Pancreas (tissue), 10 donors: ENCODE results near the gene SPEM2. TPM values are rescaled to one million over a fixed set of nuclear protein-coding genes. Genes with fewer than 3 reads are reported as not detected.

Experiments
- ATAC-seq, 4 donors: fragments of 200-7000 bp; cut with Tn5 transposase; one replicate each; pipeline versions ENCODE4 v1.8.0 to v1.9.1; 2020; ENCODE audit warnings: mild to moderate bottlenecking in 4 of 4, moderate library complexity in 4 of 4
- DNase-seq, 6 donors: peaks; one replicate each; pipeline ENCODE4 v3.0.0-alpha.2; 2020
- FAIRE-seq: peaks from 2 replicates; lab custom pipeline; 2012; peaks lifted over from hg19 to GRCh38; lab: Jason Lieb, UNC
- H3K27ac ChIP-seq, 4 donors: fragments of 200-600 bp; sonication (generic); 1 replicate in 3 of 4; 2 replicates in 1 of 4; pipeline versions ENCODE4 v1.5.0 to v1.8.0; 2020
- H3K27me3 ChIP-seq, 4 donors: fragments of 200-600 bp; one replicate each; pipeline ENCODE4 v1.8.0; 2021
- H3K36me3 ChIP-seq, 3 donors: fragments of 200-600 bp; sonication (generic) in 1 of 3; one replicate each; pipeline versions ENCODE4 v1.5.0 to v1.8.0; 2020 to 2021
- H3K4me1 ChIP-seq, 3 donors: fragments of 200-600 bp; one replicate each; pipeline ENCODE4 v1.8.0; 2021
- H3K4me3 ChIP-seq, 4 donors: fragments of 200-600 bp; sonication (generic) in 2 of 4; one replicate each; pipeline versions ENCODE4 v1.5.0 to v1.8.0; 2020 to 2021
- H3K9me3 ChIP-seq, 4 donors: fragments of 200-600 bp; one replicate each; pipeline ENCODE4 v1.8.0; 2021
- WGBS, 2 donors: extraction: QIAGEN DNeasy Blood & Tissue Kit; methylation state at CpG; one replicate each; pipeline ENCODE4 v1.1.7; 2013; 5-methylcytosine and 5-hydroxymethylcytosine counted together
- intact Hi-C, 3 donors: fragments of 100-400 bp; cut with DNase I; formaldehyde crosslinking; loops; one replicate each; pipeline versions ENCODE4 v1.11.1 to v1.14.2; 2022
- polyA plus RNA-seq, 2 donors: library from polyadenylated mRNA; stranded (reverse); fragments of 200-250 nt; gene quantifications; one replicate each; pipeline ENCODE4 v1.2.3, GENCODE V29; 2013
- total RNA-seq, 6 donors: library from RNA; stranded (reverse); fragmentation: NEBNext Ultra II Directional in 4 of 6; extraction: Animal tissue kit (Norgen Biotek cat#: 25700) in 4 of 6; gene quantifications; one replicate each; pipeline versions ENCODE4 v1.2.1 to v1.2.4, GENCODE V29; 2021 to 2023
- TF ChIP-seq, protein P1 (sequence below), 4 donors: fragments of 200-600 bp; sonication (generic) in 3 of 4; IDR thresholded peaks; one replicate each; pipeline versions ENCODE4 v1.5.0 to v1.8.0; 2021; ENCODE audit warnings: antibody characterized with exemption in 4 of 4
- donor health status: healthy with polysubstance abuse.
- donor health status: DM: no; HTN: no; CAD: no; lungs with moderate emphysema.
- donor health status: DM: no; HTN: no; CAD: no.
- donor health status: control.
- donor health status: control.
- donor health status: Bipolar disorder and iron deficiency.
- donor health status: DM: yes; HTN: yes; CAD: no.
- donor health status: DM: no; HTN: no; CAD: no.
- donor health status: DM: no; HTN: no; CAD: no.
- donor health status: DM: yes; HTN: yes; CAD: no.

Gene SPEM2
- total and polyA plus RNA-seq, 8 donors = not detected

DNA sequence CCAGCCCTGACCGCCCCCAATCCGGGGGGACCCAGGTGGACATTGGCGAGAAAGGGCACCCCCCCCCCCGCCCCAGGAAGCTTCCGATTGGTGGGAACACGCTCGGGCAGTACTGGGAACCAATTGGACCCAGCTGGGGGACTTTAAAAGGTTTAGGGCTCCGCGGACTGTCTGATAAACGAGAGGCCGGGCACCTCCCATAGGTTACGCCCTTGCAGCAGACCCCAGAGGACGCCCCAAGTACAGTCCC lies 21.8 kb upstream of the SPEM2 start:
- Histone ChIP-seq H3K4me3 (peak overlapping the region; percentile 39 to 69 (median 58)), H3K27ac (peak overlapping the region; percentile 70 to 88 (median 85)), H3K27me3 (no peaks in the 10 kb centered on the region), H3K9me3 (no peaks in the 10 kb centered on the region), H3K4me1 (peaks cover 2 to 10% (median 8%) of the 10 kb centered on the region in 3 donors), H3K36me3 (no peaks in the 10 kb centered on the region)
- TF ChIP-seq, protein P1, sequence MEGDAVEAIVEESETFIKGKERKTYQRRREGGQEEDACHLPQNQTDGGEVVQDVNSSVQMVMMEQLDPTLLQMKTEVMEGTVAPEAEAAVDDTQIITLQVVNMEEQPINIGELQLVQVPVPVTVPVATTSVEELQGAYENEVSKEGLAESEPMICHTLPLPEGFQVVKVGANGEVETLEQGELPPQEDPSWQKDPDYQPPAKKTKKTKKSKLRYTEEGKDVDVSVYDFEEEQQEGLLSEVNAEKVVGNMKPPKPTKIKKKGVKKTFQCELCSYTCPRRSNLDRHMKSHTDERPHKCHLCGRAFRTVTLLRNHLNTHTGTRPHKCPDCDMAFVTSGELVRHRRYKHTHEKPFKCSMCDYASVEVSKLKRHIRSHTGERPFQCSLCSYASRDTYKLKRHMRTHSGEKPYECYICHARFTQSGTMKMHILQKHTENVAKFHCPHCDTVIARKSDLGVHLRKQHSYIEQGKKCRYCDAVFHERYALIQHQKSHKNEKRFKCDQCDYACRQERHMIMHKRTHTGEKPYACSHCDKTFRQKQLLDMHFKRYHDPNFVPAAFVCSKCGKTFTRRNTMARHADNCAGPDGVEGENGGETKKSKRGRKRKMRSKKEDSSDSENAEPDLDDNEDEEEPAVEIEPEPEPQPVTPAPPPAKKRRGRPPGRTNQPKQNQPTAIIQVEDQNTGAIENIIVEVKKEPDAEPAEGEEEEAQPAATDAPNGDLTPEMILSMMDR (IDR thresholded peaks at IDR 0.05) = no peak
- ATAC-seq (peak; percentile 38 to 56 (median 51)), FAIRE-seq (no peak), DNase-seq (no peak)
- intact Hi-C loops = no loop called here
- 0 to 1% methylated on average over 10 to 13 of the region's 13 CpGs for WGBS, 2 donors

DNA sequence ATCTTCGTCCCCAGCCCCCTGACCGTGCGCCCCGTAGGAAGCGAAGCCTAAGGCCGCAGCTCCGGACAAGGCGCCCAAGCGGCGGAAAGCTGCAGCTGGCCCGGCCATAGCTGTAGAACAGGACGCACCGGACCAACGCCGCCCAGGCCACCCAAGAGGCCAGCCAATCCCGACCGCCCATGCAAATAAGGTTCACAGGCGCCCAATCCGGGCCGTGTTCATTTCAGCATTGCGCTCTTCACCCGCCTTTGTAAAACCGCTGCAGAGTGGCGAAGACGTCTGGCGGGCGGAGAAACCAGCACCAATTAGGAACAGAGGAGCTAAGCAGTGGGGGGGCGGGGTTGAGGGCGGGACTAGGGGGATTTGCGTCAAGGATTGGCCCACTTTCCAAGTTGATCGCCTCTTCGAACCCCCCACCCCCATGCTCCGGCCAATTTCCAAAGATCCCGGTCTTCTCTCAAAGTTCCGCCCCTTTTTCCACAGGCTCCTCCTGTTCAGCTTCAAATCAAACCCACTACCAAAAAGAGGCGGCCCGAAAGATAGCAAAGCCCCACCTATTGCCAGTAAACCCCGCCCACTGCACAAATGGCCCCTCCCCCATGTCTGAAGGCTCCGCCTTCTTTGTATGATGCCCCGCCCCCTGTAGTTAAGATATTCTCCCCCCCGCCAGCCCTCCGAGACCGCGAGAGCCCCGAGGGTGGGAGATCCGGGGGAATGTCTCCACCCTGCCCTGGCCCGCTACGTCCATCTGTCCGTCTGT lies 21.3 kb upstream of the SPEM2 start, which contains the start of gene TMEM256:
Gene TMEM256, minus strand, starts transcription at position 121 of the 760 bp plus-strand sequence. Its CDS starts 13 bp downstream, at position 108.
- intact Hi-C loops = no loop called here
- Histone ChIP-seq H3K4me3 (peak within 1 kb of the TSS; percentile 45 to 69 (median 58)), H3K27me3 (no peaks in the 10 kb centered on the region), H3K36me3 (no peaks in the 10 kb centered on the region), H3K9me3 (no peaks in the 10 kb centered on the region), H3K4me1 (peaks cover 2 to 10% (median 8%) of the 10 kb centered on the region in 3 donors), H3K27ac (peak within 1 kb of the TSS; percentile 70 to 88 (median 85))
- WGBS, 2 donors = 0 to 1% methylated on average over 46 to 49 of the region's 49 CpGs
- ATAC-seq (peak; percentile 90 to 95 (median 92)), DNase-seq (peak; percentile 94 to 99 (median 98)), FAIRE-seq (peak; percentile 96)
- TF ChIP-seq, protein P1 (IDR thresholded peaks at IDR 0.05) = no peak

DNA sequence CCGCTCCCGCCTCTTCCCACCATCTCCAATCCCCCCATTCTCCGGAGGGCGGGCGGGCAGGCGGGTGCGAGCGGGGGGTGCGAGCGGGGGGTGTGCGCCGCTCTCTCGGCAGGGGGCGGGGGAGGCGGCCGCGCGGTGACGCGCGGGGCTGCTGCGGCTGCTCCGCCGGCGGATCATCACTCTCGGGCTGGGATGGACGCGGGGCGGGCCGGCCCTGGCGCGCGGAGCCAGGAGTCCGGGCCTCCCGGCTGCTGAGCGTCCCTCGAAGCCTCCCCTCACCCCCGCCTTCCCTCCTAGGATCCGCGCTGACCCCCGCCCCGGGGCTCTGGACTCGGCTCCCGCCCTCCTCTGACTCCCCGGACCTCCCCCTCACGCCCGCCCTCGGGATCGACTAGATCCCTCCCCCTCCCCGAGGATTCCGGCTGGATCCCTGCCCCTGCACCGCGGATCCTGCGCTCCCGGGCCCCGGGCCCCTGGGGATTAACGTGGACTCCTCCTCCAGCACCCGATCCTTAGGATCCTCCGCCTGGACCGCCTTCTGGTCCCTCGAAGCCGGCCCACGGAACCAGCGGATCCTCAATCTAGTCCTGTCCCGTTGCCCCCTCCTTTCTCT lies 20.6 kb upstream of the SPEM2 start:
- ATAC-seq (peak; percentile 32 to 60 (median 44)), FAIRE-seq (no peak), DNase-seq (peak; percentile 55 to 89 (median 72))
- intact Hi-C loops = no loop called here
- WGBS, 2 donors = 0 to 2% methylated on average over 42 to 63 of the region's 65 CpGs
- peak overlapping the region in 2 of 4 donors; percentile 50 to 87 for H3K27ac ChIP-seq
- TF ChIP-seq, protein P1 (IDR thresholded peaks at IDR 0.05) = no peak
- no peaks in the 10 kb centered on the region for H3K9me3 ChIP-seq
- peaks cover 2 to 10% (median 8%) of the 10 kb centered on the region in 3 donors for H3K4me1 ChIP-seq
- peak overlapping the region; percentile 45 to 65 (median 54) for H3K4me3 ChIP-seq
- no peaks in the 10 kb centered on the region for H3K27me3 ChIP-seq
- no peaks in the 10 kb centered on the region for H3K36me3 ChIP-seq

DNA sequence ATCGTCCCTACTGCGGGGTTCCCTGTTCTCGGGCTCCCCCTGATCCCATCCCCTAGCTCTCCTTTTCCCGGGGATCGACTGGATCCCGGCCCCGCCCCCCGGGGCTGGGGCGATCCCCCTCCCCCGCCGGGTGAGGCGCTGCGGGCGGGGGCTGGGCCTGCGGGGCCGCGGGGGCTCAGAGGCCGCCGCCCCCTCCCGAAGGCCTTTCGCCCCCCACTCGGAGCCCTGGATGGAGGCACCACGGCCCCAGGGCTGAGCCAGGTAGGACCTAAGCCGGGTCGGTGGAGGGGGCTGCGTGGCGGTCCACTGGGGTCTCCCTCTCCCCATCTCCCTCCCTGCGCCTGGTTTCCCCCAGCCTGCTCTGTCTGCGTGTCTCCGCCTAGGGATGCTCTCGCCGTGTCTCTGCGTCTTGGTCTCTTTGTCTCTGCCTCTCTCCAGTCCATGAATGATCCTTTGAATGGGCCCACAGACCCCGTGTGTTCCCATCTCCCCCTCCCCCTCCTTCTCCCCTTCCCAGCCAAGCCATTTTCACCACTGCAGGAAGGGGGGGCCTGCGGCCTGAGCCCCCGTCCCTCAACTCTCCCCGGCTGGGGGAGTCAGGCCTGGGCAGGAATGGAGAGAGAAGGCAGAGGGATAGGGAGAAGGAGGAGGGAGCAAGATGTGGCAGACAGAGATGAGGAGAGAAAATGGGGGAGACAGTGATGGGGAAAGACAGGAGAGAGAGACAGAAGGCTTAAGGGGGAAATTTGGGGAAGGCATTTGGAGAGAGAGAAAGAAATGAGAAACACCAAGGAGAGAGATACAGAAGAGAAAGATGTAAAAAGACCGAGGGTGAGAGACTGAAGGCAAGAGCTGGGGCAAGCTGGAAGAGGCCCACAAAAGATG lies 19.8 kb upstream of the SPEM2 start:
- no peak for ATAC-seq
- Histone ChIP-seq H3K27ac (peak overlapping the region in 1 of 4 donors; percentile 50), H3K4me3 (peak overlapping the region; percentile 45 to 65 (median 54)), H3K27me3 (no peaks in the 10 kb centered on the region), H3K4me1 (peaks cover 2 to 10% (median 8%) of the 10 kb centered on the region in 3 donors), H3K9me3 (no peaks in the 10 kb centered on the region), H3K36me3 (no peaks in the 10 kb centered on the region)
- TF ChIP-seq, protein P1 (IDR thresholded peaks at IDR 0.05) = no peak
- no peak for FAIRE-seq
- WGBS, 2 donors = 27 to 31% methylated on average over 31 to 38 of the region's 38 CpGs
- intact Hi-C loops = no loop called here
- DNase-seq = peak in 1 of 6 donors; percentile 62
